ENCODE measurements around the gene CAMK2N1. TPM values are rescaled to one million over a fixed set of nuclear protein-coding genes. Genes with fewer than 3 reads are reported as not detected.

The CAMK2N1 gene
- total and polyA plus RNA-seq, 2 of the 13 experiments (the other 11 are each of a cell fraction or from before 2014, with no cell fraction given), result 38.0 to 38.6 TPM

DNA sequence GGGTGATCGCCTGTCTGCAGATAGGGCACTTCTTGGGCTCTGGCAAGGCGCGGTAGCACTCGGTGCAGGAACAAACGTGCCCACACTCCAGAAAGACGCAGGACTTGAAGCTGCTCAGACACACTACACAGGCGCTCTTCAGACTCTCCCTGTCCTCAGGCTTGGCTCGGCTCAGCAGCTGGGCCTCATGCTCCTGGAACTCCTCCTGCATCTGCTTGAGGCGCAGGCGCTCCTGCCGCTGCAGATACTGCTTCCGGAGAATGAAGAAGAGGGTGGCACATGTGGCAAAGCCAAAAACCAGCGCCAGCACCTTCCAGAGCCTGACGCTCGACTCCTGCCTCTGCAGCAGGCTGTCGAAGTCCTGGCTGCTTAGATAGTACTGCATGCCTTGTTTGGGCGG lies 14.7 kb upstream of the CAMK2N1 start (continued):
- TF ChIP-seq, protein P1, sequence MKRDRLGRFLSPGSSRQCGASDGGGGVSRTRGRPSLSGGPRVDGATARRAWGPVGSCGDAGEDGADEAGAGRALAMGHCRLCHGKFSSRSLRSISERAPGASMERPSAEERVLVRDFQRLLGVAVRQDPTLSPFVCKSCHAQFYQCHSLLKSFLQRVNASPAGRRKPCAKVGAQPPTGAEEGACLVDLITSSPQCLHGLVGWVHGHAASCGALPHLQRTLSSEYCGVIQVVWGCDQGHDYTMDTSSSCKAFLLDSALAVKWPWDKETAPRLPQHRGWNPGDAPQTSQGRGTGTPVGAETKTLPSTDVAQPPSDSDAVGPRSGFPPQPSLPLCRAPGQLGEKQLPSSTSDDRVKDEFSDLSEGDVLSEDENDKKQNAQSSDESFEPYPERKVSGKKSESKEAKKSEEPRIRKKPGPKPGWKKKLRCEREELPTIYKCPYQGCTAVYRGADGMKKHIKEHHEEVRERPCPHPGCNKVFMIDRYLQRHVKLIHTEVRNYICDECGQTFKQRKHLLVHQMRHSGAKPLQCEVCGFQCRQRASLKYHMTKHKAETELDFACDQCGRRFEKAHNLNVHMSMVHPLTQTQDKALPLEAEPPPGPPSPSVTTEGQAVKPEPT (CRISPR knock-in tag; IDR thresholded peaks at IDR 0.05; ENCODE audit: low read depth), result no peak
- TF ChIP-seq, protein P2, sequence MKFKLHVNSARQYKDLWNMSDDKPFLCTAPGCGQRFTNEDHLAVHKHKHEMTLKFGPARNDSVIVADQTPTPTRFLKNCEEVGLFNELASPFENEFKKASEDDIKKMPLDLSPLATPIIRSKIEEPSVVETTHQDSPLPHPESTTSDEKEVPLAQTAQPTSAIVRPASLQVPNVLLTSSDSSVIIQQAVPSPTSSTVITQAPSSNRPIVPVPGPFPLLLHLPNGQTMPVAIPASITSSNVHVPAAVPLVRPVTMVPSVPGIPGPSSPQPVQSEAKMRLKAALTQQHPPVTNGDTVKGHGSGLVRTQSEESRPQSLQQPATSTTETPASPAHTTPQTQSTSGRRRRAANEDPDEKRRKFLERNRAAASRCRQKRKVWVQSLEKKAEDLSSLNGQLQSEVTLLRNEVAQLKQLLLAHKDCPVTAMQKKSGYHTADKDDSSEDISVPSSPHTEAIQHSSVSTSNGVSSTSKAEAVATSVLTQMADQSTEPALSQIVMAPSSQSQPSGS (CRISPR knock-in tag; IDR thresholded peaks at IDR 0.05), result no peak
- no peak for TF ChIP-seq TCF12 (IDR thresholded peaks at IDR 0.05)
- no peak for TF ChIP-seq TCF12 (CRISPR knock-in tag; IDR thresholded peaks at IDR 0.05)
- TF ChIP-seq ZNF207 (IDR thresholded peaks at IDR 0.05; ENCODE audit: borderline replicate concordance), result no peak
- TF ChIP-seq MAF1 (CRISPR knock-in tag; IDR thresholded peaks at IDR 0.05; ENCODE audit: borderline replicate concordance), result no peak
- no peak for TF ChIP-seq FOSL1 (CRISPR knock-in tag; IDR thresholded peaks at IDR 0.05; ENCODE audit: borderline replicate concordance)
- no peak for TF ChIP-seq ELF4 (CRISPR knock-in tag; IDR thresholded peaks at IDR 0.05; ENCODE audit: borderline replicate concordance)
- TF ChIP-seq, protein P3, sequence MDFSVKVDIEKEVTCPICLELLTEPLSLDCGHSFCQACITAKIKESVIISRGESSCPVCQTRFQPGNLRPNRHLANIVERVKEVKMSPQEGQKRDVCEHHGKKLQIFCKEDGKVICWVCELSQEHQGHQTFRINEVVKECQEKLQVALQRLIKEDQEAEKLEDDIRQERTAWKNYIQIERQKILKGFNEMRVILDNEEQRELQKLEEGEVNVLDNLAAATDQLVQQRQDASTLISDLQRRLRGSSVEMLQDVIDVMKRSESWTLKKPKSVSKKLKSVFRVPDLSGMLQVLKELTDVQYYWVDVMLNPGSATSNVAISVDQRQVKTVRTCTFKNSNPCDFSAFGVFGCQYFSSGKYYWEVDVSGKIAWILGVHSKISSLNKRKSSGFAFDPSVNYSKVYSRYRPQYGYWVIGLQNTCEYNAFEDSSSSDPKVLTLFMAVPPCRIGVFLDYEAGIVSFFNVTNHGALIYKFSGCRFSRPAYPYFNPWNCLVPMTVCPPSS (IDR thresholded peaks at IDR 0.05), result no peak
- TF ChIP-seq, protein P4, sequence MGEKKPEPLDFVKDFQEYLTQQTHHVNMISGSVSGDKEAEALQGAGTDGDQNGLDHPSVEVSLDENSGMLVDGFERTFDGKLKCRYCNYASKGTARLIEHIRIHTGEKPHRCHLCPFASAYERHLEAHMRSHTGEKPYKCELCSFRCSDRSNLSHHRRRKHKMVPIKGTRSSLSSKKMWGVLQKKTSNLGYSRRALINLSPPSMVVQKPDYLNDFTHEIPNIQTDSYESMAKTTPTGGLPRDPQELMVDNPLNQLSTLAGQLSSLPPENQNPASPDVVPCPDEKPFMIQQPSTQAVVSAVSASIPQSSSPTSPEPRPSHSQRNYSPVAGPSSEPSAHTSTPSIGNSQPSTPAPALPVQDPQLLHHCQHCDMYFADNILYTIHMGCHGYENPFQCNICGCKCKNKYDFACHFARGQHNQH (CRISPR knock-in tag; IDR thresholded peaks at IDR 0.05), result no peak
- no peak for TF ChIP-seq RFXAP (CRISPR knock-in tag; IDR thresholded peaks at IDR 0.05; ENCODE audit: borderline replicate concordance)
